ENCODE data around the gene MSI2. TPM values are rescaled to one million over a fixed set of nuclear protein-coding genes. Genes with fewer than 3 reads are reported as not detected.
A peak's percentile ranks its signal among the peaks of the same experiment; 100 is the strongest.

Gene MSI2
- total RNA-seq, 2 donors from 2014 or later, result 88.3 to 114 TPM

GRCh38 chr17:57269598-57270255 is 13.4 kb downstream of the MSI2 start:
- Histone ChIP-seq H3K9ac (ENCODE audit: extremely low read depth, low read length, poor library complexity, severe bottlenecking) (no peak overlapping the region), H3K36me3 (ENCODE audit: control insufficient read depth, insufficient read depth, low read length) (peaks cover 69% of the 10 kb centered on the region), H3K4me3 (ENCODE audit: low read length) (no peak overlapping the region), H3K4me1 (ENCODE audit: control insufficient read depth, insufficient read depth, low read length) (no peaks in the 10 kb centered on the region), H3K27ac (ENCODE audit: low read depth, low read length) (no peak overlapping the region), H3K27me3 (ENCODE audit: control insufficient read depth, insufficient read depth, low read length, poor library complexity, severe bottlenecking) (no peaks in the 10 kb centered on the region), H3K9me3 (ENCODE audit: control insufficient read depth, low read length) (no peaks in the 10 kb centered on the region)
- H3K4me1 Mint-ChIP-seq, result peaks cover 20% of the 10 kb centered on the region
- H3K27me3 Mint-ChIP-seq (ENCODE audit: insufficient read depth), result no peaks in the 10 kb centered on the region
- no peak for TF ChIP-seq CTCF (conservative IDR thresholded peaks at IDR 0.05)
- H3K4me3 Mint-ChIP-seq, result no peak overlapping the region
- H3K9me3 Mint-ChIP-seq, result no peaks in the 10 kb centered on the region
- H3K36me3 Mint-ChIP-seq (ENCODE audit: low read depth), result peaks cover 68% of the 10 kb centered on the region
- peak; percentile 34 for DNase-seq
- H3K27ac Mint-ChIP-seq, result no peak overlapping the region
- WGBS, 2 experiments (ENCODE audit: insufficient coverage in 1 of 2, insufficient read length in 1 of 2), result 89 to 93% methylated on average over 3 to 8 of the region's 8 CpGs

- Histone ChIP-seq H3K9me3 (ENCODE audit: control insufficient read depth, low read length) (no peaks in the 10 kb centered on the region), H3K4me1 (ENCODE audit: control insufficient read depth, insufficient read depth, low read length) (no peaks in the 10 kb centered on the region), H3K36me3 (ENCODE audit: control insufficient read depth, insufficient read depth, low read length) (peaks cover 67% of the 10 kb centered on the region), H3K4me3 (ENCODE audit: low read length) (no peak overlapping the region), H3K9ac (ENCODE audit: extremely low read depth, low read length, poor library complexity, severe bottlenecking) (no peak overlapping the region), H3K27ac (ENCODE audit: low read depth, low read length) (peak overlapping the region; percentile 82), H3K27me3 (ENCODE audit: control insufficient read depth, insufficient read depth, low read length, poor library complexity, severe bottlenecking) (no peaks in the 10 kb centered on the region)
- peaks cover 20% of the 10 kb centered on the region for H3K4me1 Mint-ChIP-seq
- peaks cover 63% of the 10 kb centered on the region for H3K36me3 Mint-ChIP-seq (ENCODE audit: low read depth)
- H3K4me3 Mint-ChIP-seq, result no peak overlapping the region
- DNase-seq, result peak; percentile 49
- H3K27me3 Mint-ChIP-seq (ENCODE audit: insufficient read depth), result no peaks in the 10 kb centered on the region
- no peaks in the 10 kb centered on the region for H3K9me3 Mint-ChIP-seq
- no peak overlapping the region for H3K27ac Mint-ChIP-seq
- TF ChIP-seq CTCF (conservative IDR thresholded peaks at IDR 0.05), result no peak
- WGBS, 2 experiments (ENCODE audit: insufficient coverage in 1 of 2, insufficient read length in 1 of 2), result 86% methylated on average over 7 of the region's 7 CpGs; no CpG with 5 or more reads in 1 of the 2 experiments
These were observed 14.5 kb downstream of the MSI2 start for GRCh38 chr17:57270801-57271245.

- no peaks in the 10 kb centered on the region for H3K27me3 ChIP-seq (ENCODE audit: control insufficient read depth, insufficient read depth, low read length, poor library complexity, severe bottlenecking)
- DNase-seq, result peak; percentile 43
- no peak overlapping the region for H3K9ac ChIP-seq (ENCODE audit: extremely low read depth, low read length, poor library complexity, severe bottlenecking)
- WGBS, 2 experiments (ENCODE audit: insufficient coverage in 1 of 2, insufficient read length in 1 of 2), result 80 to 90% methylated on average over 6 of the region's 6 CpGs
- H3K27ac Mint-ChIP-seq, result no peak overlapping the region
- no peak overlapping the region for H3K4me3 ChIP-seq (ENCODE audit: low read length)
- peaks cover 61% of the 10 kb centered on the region for H3K36me3 Mint-ChIP-seq (ENCODE audit: low read depth)
- H3K36me3 ChIP-seq (ENCODE audit: control insufficient read depth, insufficient read depth, low read length), result peaks cover 60% of the 10 kb centered on the region
- TF ChIP-seq CTCF (conservative IDR thresholded peaks at IDR 0.05), result no peak
- no peaks in the 10 kb centered on the region for H3K27me3 Mint-ChIP-seq (ENCODE audit: insufficient read depth)
- peak overlapping the region; percentile 82 for H3K27ac ChIP-seq (ENCODE audit: low read depth, low read length)
- no peaks in the 10 kb centered on the region for H3K9me3 ChIP-seq (ENCODE audit: control insufficient read depth, low read length)
- H3K9me3 Mint-ChIP-seq, result no peaks in the 10 kb centered on the region
- no peak overlapping the region for H3K4me3 Mint-ChIP-seq
- H3K4me1 Mint-ChIP-seq, result peaks cover 20% of the 10 kb centered on the region
- no peaks in the 10 kb centered on the region for H3K4me1 ChIP-seq (ENCODE audit: control insufficient read depth, insufficient read depth, low read length)
These were observed 15.5 kb downstream of the MSI2 start for GRCh38 chr17:57271821-57272220.

Data from endodermal cell (in vitro differentiated cells).